Ishikawa (cell line): ENCODE results near the gene TES.
A peak's percentile ranks its signal among the peaks of the same experiment; 100 is the strongest.

Source experiments
- CEBPB ChIP-seq: IDR thresholded peaks from 2 replicates; pipeline ENCODE4 v1.6.1; 2012
- CREB1 ChIP-seq: IDR thresholded peaks from 2 replicates; pipeline ENCODE4 v1.6.1; 2012; ENCODE audit warnings: low read depth
- EGR1 ChIP-seq: IDR thresholded peaks from 2 replicates; pipeline ENCODE4 v1.6.1; 2012
- EP300 ChIP-seq: IDR thresholded peaks from 2 replicates; pipeline ENCODE4 v1.6.1; 2012; ENCODE audit warnings: borderline replicate concordance
- FOXM1 ChIP-seq: IDR thresholded peaks from 2 replicates; pipeline ENCODE4 v1.6.1; 2012; ENCODE audit warnings: low read depth, borderline replicate concordance
- MAX ChIP-seq: IDR thresholded peaks from 2 replicates; pipeline ENCODE4 v1.6.1; 2012
- NFIC ChIP-seq: IDR thresholded peaks from 2 replicates; pipeline ENCODE4 v1.6.1; 2012
- RAD21 ChIP-seq: IDR thresholded peaks from 2 replicates; pipeline ENCODE4 v1.6.1; 2012; ENCODE audit warnings: low read depth
- REST ChIP-seq: IDR thresholded peaks from 2 replicates; pipeline ENCODE4 v1.6.1; 2012; ENCODE audit warnings: low read depth, mild to moderate bottlenecking
- TAF1 ChIP-seq: IDR thresholded peaks from 2 replicates; pipeline ENCODE4 v1.6.1; 2012; ENCODE audit warnings: low read depth, mild to moderate bottlenecking
- TCF12 ChIP-seq: IDR thresholded peaks from 2 replicates; pipeline ENCODE4 v1.6.1; 2012; ENCODE audit warnings: low read depth
- TEAD4 ChIP-seq: IDR thresholded peaks from 2 replicates; pipeline ENCODE4 v1.6.1; 2012
- YY1 ChIP-seq: IDR thresholded peaks from 2 replicates; pipeline ENCODE4 v1.6.1; 2012; ENCODE audit warnings: low read depth
- ZBTB7A ChIP-seq: IDR thresholded peaks from 2 replicates; pipeline ENCODE4 v1.6.1; 2012; ENCODE audit warnings: low read depth
- TF ChIP-seq, protein P1 (sequence below): IDR thresholded peaks from 2 replicates; pipeline ENCODE4 v1.6.1; 2012

Gene TES

DNA sequence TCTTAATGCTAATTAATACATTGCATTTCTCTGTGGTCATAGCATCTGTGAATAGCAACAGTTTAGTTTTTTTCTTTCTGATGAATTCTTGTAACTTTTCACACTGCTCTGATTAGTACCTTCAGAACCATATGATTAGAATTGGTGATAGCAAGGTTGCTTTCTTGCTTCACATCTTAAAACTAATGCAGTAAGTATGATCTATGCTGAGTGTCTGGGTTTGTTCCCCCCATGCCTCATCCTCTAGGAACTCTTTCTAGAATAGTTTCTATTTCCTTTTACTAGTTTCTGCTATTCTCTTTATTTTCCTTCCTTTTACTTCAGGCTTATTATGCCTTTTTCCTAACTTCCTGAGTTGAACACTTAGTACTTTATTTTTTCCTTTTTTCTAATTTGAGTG, 32.4 kb downstream of the TES start:
- no peak for TF ChIP-seq NFIC
- no peak for TF ChIP-seq EP300
- TF ChIP-seq RAD21: no peak
- TF ChIP-seq FOXM1: no peak
- TF ChIP-seq TCF12: no peak
- TF ChIP-seq, protein P1, sequence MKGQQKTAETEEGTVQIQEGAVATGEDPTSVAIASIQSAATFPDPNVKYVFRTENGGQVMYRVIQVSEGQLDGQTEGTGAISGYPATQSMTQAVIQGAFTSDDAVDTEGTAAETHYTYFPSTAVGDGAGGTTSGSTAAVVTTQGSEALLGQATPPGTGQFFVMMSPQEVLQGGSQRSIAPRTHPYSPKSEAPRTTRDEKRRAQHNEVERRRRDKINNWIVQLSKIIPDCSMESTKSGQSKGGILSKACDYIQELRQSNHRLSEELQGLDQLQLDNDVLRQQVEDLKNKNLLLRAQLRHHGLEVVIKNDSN: no peak
- TF ChIP-seq TEAD4: no peak
- no peak for TF ChIP-seq CEBPB
- no peak for TF ChIP-seq ZBTB7A
- TF ChIP-seq TAF1: no peak
- no peak for TF ChIP-seq CREB1
- no peak for TF ChIP-seq EGR1

DNA sequence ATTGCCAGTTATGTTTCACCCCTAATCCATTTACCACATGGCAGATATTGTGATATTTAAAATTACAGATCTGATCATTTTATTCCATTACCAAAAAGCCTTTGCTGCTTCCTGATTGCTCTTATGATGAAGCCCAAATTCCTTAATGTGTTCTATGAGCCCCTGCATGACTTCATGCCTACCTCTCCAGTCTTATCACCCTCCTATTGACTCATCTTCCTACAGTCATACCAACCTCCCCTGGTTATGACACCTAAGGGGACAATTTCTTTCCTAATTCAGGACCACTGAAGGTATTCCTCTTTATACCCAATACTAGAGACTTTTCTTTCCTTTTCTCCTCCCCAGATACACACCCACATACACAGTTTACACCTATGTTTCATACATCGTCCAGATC, 36.0 kb downstream of the TES start:
- TF ChIP-seq CEBPB: no peak
- TF ChIP-seq NFIC: no peak
- TF ChIP-seq TEAD4: no peak
- no peak for TF ChIP-seq YY1
- no peak for TF ChIP-seq TCF12

- TF ChIP-seq RAD21: peak; percentile 32; the same call in 1 of the 2 replicates
- no peak for TF ChIP-seq ZBTB7A
- TF ChIP-seq, protein P1: no peak
- TF ChIP-seq TAF1: no peak
These were observed 39.7 kb downstream of the TES start for GRCh38 chr7:116249969-116250553.

GRCh38 chr7:116251675-116252074, 41.3 kb downstream of the TES start:
- TF ChIP-seq CEBPB: no peak
- TF ChIP-seq REST: no peak
- no peak for TF ChIP-seq FOXM1
- TF ChIP-seq EGR1: no peak
- TF ChIP-seq MAX: no peak
- TF ChIP-seq CREB1: no peak
- TF ChIP-seq TAF1: no peak
- TF ChIP-seq, protein P1: no peak

DNA sequence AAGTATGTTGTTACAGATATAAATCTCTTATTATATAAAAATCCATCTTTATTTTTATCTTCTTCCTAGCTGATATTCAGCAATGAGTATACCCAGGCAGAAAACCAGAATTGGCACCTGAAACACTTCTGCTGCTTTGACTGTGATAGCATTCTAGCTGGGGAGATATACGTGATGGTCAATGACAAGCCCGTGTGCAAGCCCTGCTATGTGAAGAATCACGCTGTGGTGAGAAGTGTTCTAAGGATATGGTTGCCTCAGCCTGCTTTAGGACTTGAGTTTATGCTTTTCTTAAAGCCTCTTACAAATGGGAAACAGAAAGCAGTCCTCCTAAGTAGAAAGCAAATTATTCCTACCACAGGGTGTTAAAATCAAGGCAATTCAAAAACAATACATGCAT, 41.9 kb downstream of the TES start:
- no peak for TF ChIP-seq CREB1
- TF ChIP-seq TAF1: no peak
- TF ChIP-seq FOXM1: no peak
- no peak for TF ChIP-seq CEBPB
- TF ChIP-seq NFIC: no peak
- TF ChIP-seq EGR1: no peak
- no peak for TF ChIP-seq MAX
- TF ChIP-seq RAD21: no peak
- no peak for TF ChIP-seq YY1
- no peak for TF ChIP-seq TEAD4
- no peak for TF ChIP-seq REST
- no peak for TF ChIP-seq TCF12
- TF ChIP-seq ZBTB7A: no peak
- TF ChIP-seq, protein P1: no peak
- TF ChIP-seq EP300: no peak

DNA sequence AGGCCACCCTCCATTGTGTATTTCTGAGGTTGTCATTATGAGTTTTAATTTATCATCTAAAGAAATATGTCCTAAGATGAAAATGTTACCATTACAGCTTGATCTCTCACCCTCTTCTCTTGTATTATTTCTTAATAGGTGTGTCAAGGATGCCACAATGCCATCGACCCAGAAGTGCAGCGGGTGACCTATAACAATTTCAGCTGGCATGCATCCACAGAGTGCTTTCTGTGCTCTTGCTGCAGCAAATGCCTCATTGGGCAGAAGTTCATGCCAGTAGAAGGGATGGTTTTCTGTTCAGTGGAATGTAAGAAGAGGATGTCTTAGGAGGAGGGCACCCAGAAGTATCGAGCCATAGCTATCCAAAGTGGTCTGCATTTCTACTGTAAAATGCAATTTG, 46.8 kb downstream of the TES start:
- TF ChIP-seq YY1 (no peak), ZBTB7A (no peak), CREB1 (no peak), EGR1 (no peak)
